GM19023 (cell line): Measurements from ENCODE around the gene SIPA1L3.

Experiments
- ATAC-seq: cut with Tn5 transposase; IDR thresholded peaks from one replicate; pipeline ENCODE4 v1.9.1; 2021; ENCODE audit warnings: mild to moderate bottlenecking, moderate library complexity; ENCODE audit not compliant: unreplicated experiment

The SIPA1L3 gene

GRCh38 chr19:37994823-37995130 is 87.8 kb downstream of the SIPA1L3 start:
- no peak for ATAC-seq

GRCh38 chr19:37995346-37995745 is 88.3 kb downstream of the SIPA1L3 start:
- ATAC-seq = no peak

GRCh38 chr19:37997911-37998344 is 90.9 kb downstream of the SIPA1L3 start:
- no peak for ATAC-seq

- ATAC-seq = no peak
Measured at GRCh38 chr19:37998801-37999308, 91.8 kb downstream of the SIPA1L3 start.

GRCh38 chr19:37999309-38000213 is 92.6 kb downstream of the SIPA1L3 start:
- ATAC-seq = no peak

GRCh38 chr19:38001158-38001781 is 94.3 kb downstream of the SIPA1L3 start:
- ATAC-seq = no peak

- no peak for ATAC-seq
Measured at GRCh38 chr19:38003438-38004185, 96.6 kb downstream of the SIPA1L3 start.

- no peak for ATAC-seq
Measured at GRCh38 chr19:38004186-38004520, 97.1 kb downstream of the SIPA1L3 start.

- peak; percentile 68 for ATAC-seq
Measured at GRCh38 chr19:38004521-38005223, 97.7 kb downstream of the SIPA1L3 start.

GRCh38 chr19:38005224-38005614 is 98.2 kb downstream of the SIPA1L3 start:
- no peak for ATAC-seq

GRCh38 chr19:38006361-38007045 is 99.5 kb downstream of the SIPA1L3 start:
- ATAC-seq = no peak

GRCh38 chr19:38009650-38010242 is 102.7 kb downstream of the SIPA1L3 start:
- ATAC-seq = no peak

- no peak for ATAC-seq
Measured at GRCh38 chr19:38011426-38011825, 104.4 kb downstream of the SIPA1L3 start.

GRCh38 chr19:38012290-38012689 is 105.3 kb downstream of the SIPA1L3 start:
- ATAC-seq = no peak

GRCh38 chr19:38012944-38013343 is 105.9 kb downstream of the SIPA1L3 start:
- ATAC-seq = no peak

- no peak for ATAC-seq
Measured at GRCh38 chr19:38013913-38014580, 107.0 kb downstream of the SIPA1L3 start.

- no peak for ATAC-seq
Measured at GRCh38 chr19:38015216-38015615, 108.2 kb downstream of the SIPA1L3 start.

GRCh38 chr19:38015761-38016160 is 108.8 kb downstream of the SIPA1L3 start:
- ATAC-seq = no peak

GRCh38 chr19:38017401-38018151 is 110.6 kb downstream of the SIPA1L3 start:
- no peak for ATAC-seq
